Stimulated activated CD8-positive, alpha-beta memory T cell treated with anti-CD3 and anti-CD28 coated beads, Interleukin-4, amount 100 ng/mL, for 24 hours (primary cell): Measurements from ENCODE around the gene SRPRB.

ENCODE experiments used
- DNase-seq: peaks from one replicate; pipeline ENCODE4 v3.0.0-alpha.2; 2020; ENCODE audit warnings: low read depth

The SRPRB gene

DNA sequence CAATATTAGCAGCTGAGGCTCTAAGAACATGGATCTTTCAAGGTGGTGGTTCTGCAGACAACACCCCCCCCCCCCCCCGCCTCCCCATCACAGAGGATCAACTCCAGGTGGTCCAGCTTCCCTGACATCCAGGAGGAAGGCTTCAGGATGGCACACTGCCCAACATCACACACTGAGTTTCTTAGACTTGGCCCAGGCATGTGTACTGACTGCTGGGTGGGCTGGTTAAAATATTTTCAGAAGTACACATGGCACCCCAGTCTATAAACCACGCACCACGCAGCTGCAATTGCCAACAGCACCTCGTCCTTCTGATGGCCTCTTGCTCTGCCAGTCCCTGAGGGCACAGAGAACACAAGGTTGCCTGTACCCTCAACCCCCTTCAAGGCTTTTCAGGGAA is 22.1 kb downstream of the SRPRB start:
- DNase-seq = no peak

DNA sequence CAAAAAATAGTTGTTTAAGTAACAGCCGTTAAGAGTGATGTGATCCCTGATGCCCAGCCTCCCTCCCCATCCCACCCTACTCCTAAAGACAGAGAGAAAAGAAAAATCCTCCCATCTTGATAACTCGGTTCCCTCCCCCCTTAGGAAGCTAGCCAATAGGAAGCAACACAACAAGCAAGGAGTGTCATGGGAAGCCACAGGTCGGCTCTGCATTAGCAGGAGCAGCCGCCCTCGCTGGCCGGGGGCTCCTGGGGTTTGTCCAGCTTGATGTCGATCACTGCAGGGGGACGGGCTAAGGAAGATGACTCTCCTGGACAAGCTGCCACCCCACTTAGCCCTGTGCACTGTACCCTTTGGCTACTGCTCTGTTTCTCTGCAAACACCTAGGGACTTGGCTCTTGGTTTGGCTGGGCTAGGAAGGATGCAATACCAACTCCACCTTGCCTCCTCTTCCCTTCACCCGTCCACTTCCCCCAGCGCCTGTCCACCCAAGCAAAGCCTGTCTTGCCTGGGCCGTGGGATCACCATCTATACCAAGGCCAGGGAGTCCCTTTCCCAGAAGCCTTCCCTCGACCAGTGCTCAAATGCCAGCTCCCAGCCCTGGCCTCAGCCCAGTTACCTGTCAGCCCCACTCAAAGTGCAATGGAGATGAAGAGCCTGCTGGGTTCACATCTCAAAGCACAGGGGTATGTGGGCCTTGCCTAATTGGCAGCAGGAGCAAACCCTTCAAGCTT is 23.1 kb downstream of the SRPRB start:
- DNase-seq = no peak

DNA sequence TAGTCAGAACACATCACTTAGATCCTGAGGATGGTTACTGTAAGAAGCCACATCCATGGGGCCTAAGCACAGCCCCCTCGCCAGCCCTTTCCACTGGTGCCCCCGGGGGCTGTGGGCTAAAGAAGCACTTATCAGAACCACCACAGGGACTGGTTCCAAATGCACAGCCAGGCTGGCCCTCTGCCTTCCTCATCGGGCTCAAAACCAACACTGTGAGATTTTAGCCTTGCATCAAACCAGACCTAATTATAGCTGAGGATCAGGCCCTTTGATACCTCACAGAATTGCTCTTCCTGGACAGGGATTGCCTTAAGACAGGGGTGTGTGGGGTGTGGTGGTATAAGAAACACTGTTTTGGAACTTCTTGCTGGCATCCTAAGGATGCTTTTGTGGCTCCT is 23.7 kb downstream of the SRPRB start:
- no peak for DNase-seq

DNA sequence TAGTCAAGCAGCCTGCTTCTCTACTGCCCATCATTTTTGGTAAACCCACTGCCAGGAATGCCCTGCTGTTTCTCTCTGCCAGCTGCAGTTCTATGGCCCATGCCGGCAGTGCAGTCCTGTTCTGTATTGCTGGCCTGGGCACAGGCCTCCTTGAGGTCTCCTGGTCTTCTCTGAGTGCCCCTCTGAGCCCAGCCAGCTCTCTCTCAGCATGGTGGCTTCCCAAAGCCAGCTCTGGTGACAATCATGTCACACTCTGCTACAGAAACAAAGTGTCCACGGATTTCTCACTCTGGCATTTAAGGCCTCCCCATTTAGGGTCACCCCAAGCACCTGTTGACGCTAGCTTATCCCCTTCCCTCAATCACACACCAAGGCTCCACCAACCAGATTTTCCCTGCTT is 24.5 kb downstream of the SRPRB start:
- DNase-seq = no peak

DNA sequence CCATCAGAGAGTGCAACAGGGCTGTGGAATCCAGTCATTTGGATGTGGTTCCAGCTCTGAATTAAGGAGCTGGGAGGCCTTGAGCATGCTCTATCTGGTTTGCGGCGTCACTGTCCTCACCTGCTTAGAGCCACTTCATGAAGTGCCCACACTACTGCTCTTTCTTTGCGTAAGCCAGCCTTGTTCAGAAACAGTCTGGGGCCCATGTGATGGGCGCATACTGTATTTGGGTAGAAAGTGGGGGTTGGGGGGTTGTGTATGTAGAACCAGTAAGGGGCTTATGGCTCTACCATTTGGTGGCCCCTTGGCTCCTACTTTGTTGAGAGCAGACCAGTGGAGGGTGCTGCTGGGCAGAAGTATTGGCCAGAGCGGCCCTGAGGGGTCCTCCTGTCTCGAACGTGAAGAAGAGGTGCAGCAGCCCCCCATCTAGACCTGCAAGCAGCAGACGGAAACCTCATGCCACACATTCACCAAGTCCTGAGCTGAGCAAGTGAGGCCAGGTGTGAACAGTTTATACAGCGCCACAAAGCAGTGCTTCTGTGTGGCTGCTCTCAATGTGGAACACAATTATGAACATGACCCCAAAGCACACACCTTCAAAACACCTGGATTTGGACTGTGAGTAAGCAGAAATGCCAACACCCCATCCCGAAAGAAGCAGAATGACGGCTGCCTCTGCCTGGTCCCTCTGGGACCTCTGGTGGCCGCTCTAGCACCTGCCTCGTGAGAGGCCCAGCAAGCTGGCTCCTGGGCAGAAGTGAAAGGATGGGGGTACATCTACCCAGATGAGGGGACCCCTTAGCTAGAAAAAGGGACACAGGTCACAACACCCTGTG is 26.6 kb downstream of the SRPRB start:
- DNase-seq = no peak

DNA sequence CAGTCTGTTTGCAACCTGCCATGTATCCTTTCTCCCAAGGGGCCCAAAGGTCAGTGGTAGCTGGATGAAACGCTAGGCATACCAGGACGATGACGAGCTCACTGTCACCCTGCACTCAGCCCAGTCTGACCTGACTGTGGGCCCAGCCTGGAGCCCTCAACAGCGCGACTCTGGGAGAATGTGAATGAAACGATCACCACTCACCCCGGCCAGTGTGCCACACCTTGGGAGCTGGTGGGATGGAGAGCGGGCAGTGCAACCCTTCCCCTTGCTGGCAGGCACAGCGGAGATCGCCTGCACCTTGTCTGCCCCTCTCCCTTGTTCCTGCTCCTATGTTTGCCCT is 27.2 kb downstream of the SRPRB start:
- DNase-seq = no peak

DNA sequence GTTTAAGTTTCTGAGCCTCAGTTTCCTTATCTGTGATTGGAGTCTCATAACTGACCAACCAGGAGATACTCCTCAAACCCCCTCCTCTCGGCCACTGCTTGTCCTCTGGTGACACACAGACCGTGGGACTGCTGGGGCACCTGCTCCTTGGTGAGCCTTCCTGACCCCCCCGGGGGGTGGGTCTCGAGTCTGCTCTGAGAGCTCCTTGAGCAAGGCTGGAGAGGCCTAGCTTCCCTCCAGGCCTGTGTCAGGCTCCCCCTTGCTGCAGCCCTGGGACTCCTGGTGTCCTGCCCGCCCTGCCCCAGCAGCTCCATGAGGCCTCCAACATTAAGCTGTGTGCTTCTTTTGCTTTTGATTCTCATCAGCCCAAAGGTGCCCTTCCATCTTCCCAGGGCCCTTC is 27.7 kb downstream of the SRPRB start:
- no peak for DNase-seq

DNA sequence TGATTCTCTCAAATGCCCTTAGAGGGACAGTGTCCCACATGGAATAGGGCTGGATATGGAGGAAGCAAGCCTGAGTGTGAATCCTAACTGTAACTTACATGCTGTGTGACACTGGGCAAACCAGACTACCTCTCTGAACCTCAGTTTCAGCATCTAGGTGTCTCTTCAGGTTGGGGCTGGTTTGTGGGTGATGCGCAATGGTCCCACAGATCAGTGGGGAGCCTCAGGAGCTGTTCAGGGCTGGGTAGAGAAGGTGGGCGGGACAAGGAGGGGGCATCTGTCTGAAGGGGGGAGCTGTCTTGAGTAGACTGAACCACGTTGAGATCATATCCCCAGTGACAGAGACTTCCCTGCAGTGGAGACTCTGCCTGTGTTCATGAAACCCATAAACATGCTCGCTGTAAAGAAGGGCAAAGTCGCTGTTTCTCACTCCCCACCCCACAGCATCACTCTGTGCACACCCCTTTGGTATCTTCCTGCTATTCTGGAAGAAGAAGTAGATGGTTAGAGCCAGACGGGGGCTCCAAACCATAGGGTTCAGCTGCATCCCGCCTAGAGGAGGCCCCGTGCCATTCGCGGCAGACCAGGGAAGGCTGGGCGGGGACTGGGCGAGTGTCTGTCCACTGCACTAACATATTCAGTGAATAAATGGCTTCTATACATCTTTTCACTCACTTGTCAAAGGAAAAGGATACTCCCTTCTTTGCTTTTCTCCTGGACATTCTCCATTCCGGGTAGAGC is 28.4 kb downstream of the SRPRB start:
- DNase-seq = no peak

DNA sequence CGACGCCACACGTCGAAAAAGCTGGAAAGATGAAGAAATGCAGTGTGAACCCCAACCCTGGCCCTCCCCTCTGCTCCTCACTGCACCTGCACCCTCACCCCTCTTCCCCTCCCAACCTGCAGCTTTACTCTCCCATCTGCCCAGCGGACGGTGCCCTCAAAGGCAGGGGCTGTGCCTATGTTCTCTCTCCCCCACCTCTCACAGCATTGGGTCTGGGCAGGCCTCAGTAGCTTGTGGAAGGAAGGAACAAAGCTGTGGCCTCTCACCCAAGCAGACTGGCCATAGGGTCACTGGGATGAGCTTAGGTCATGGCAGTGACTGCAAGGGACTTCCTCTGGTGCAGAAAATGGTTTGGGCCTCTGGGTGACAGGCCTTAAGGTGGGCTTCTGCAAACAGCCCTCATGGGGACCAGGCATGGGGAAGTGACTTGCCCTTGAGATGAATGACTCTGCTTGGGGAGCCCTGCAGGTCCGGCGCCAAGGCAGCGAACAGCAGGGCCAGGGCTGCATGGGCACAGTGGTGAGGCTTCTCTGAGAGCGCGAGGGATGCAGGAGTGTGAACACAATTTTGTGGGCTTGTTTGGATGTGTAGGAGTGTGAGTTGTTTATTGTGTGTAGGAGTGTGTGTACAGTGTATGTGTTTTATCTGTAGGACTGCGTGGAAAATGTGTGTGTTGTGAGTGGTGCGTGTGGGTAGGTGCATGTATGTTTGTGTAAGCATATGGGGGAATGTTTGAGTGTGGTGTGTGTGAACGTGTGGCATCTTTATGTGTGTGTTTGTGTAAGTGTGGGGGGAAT is 29.2 kb downstream of the SRPRB start:
- no peak for DNase-seq

DNA sequence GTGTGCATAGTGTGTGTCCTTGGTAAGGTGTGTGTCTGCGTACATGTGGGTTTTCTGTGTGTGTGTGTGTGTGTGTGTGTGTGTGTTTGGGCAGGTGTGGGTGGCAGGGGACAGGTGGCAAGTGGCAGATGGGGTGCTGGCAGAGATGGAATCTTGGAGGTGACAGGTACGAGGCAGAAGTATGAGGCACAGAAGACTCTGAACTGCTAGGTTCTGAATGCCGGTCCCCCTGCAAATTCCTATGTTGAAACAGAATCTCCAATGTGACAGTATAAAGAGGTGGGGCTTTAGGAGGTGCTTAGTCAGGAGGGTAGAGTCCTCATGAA is 29.8 kb downstream of the SRPRB start:
- no peak for DNase-seq

DNA sequence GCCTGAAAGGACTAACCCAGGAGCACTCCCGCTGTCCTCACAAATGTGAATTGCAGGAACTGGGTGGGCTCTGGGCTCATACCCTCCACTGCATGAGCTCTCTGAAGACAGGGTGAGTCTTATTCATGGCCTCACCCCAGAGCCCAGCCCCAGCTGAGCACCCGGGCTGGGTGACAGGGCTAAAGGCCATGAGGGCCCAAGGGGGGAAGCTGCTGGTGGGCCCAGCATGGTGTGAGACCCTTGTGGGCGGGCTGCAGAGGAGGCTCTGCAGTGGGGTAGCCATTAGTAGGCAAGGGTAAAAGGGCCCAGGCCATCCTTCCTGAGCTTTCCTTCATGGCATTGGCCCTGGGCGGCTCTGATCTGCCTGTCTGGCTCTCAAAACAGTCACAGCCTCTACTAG is 30.3 kb downstream of the SRPRB start:
- no peak for DNase-seq

DNA sequence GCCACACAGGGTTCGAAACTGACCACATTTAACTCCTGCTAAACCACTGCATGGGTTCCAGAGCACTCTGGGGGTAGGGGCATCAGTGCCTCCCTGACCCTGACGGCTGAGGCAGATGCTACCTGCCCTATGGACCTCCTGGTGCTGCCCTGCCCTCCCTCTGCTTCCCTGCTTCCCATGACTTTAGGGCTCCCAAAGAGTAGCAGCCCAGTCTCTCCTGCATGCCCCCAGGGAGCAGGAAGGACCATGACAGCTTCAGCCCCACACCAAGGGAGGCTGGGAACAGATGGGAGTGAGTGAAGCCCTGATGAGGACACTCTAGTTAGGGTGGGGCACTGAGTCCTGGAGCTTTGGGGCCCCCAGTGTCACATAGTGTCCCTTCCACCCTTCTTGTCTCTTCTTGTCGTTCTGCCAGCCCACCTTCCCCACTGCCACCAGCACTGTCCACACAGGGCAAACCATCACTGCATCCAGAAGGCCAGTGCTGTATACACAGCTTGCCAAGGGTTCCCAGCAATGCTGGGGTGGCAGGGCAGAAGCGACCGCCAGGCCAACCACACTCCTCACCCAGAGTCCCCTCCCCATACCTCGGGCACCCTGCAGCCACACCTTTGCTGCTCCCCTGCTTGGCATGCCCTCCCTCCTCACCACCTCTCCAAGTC is 31.0 kb downstream of the SRPRB start:
- no peak for DNase-seq

DNA sequence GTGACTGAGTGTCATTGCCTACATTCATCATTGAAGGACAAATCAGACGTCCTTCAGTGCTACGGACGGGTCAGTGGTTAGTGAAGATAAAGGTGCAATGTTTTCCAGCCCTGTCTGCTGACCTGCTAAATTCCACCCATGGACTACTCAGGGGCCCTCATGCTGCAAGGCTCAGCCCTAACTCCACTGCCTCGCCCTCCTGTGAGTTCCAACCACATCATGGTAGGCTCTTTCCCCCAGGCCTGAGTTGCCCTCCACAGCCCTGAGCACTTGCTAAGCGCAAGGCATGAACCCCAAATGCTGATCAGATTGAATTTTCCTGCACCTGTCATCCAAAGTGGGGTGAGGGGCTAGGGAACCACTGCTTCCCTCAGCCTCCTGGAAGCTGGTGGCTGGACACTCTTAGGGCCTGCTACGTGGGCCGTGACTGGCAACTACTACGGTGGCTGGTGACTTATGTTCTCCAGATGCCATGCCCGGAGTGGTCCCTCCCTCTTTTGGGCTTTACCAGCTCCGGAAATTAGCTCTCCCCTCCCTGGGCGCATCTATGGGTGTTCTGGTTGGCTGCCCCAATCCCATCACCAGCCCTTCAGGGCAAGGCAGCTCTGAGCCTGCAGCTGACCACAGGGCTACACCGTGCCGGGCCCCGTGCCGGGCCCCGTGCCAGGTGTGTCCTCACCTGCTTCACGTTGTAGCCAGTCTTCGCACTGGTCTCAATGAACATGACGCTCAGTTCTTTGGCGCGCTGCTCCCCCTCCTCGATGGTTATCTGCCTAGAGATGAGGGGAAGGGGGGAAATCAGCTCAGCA is 32.1 kb downstream of the SRPRB start:
- DNase-seq = no peak

DNA sequence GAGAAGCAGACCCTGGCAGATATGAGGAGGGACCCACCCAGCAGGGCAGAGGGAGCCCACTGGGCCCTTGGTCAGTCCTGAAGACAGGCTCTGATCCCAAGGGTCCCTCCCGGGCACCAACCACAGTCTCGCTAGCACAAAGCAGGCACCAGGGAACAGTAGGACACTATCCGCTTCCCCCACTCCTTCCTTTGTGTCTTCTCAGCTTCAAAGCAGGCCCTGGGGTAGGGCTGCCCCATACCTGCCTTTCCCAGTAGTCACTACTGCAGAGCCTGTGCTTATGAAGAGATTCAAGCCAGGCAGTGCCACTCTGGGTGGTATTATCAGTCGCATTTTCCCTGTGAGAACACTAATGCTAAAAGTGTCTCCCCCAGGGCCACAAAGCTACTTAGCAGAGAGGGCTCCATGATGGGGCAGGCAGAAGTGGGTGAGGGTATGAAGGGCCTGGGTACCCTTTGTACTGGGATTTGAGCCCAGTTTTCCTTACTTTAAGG is 32.7 kb downstream of the SRPRB start:
- DNase-seq = no peak

DNA sequence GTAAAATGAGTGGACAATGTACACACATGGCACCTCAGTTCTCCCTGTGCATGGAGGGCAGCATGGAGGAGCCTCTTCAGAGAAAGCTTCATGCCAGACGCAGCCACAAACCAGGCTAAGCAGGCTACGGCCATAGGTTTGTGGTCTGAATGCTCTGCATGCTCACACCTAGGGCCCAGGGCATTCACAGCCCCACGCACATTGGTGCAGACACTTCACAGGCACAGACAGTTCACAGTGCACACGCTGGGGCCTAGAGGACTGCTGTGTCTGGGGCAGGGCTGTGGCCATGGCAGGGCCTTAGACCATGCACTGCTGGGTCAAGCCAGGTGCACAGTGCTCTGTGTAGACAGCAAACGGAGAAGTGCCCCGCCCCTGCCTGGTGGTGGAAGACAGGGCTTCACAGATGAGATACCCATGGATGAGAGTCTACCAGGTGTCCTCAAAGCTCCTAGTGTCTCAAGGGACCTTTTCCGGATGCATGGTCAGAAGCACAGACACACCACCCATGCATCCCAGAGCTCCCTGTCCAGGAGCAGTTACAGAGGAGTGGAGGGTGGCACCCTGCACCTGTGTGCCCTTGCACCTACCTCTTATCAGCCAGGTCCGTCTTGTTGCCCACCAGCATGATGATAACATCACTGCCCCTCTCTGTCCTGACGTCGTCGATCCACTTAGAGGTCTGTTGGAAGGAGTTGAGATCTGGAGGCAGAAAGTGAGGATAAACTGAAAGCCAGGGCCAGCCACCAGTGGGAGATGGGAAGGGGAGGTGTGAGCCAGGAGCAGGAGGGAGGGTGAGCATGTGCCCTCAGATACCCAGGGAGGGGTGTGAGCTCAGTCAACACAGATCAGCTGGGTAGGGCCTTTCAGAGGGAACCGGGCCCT is 33.5 kb downstream of the SRPRB start:
- no peak for DNase-seq

DNA sequence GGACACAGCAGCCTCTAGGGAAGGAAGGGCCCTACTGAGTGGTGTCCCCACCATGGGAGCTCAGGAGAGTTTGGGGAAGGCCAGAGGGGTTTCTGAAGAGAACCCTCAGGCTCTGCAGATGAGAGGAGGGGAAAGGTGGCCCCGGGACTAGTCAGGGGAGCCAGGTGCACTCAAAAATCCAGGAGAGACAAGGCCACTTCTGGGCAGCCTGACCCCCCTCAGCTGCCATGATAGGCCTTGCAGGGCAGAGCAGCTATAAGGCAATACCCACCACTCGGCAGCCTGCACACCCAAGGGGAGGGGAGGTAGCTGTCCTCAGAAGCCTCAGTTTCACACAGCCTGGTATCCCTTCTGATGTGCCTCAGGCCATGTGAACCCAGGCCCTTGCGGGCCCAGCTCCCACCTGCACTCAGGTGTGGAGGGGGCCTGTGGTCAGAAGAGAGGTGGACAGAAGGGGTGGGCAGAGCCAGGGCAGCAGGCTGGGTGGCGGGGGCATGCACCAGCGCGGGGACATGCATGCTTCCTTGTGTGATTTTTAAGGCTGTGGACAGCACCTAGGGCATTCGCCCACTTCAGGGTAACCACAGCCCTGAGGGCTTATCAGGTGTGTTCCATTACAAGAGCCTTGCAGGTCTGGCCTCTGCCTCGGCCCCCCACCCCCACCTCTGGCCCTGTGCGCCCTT is 34.6 kb downstream of the SRPRB start:
- no peak for DNase-seq

DNA sequence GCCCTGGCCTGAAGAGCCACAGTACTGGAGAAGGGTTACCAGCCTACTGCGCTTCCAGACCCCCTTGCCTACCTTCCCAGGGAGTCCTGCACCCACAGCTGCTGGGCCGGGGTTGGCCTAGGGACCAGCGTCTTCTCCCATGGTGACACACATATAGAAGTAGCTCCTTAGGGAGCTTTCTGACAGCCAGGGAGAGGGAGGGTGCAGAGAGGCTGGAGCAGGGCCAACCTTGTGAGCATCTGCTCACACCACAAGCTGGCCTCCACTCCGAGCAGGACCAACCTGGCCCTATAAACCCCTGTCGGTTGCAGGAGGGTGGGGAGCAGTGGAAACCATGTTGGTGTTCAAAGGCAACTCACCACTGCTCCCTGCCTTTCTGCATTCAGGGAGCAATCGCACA is 35.2 kb downstream of the SRPRB start:
- no peak for DNase-seq

DNA sequence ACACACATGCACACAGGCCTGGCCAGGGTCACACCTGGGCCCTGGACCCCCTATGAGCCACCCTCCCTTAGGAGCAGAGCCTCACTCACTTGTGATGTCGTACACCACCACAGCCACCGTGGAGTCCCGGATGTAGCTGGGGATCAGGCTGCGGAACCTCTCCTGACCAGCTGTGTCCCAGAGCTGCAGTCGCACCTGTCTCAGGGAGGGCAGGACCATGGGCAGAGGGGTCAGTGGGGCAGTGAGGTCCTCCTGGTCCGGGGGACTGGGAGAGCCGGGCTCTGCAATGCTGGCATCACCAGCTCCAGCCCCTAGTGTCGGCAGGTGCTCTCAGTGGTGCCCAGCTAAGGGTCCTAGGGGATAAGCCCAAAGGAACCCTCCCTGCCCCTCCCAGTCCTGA is 35.6 kb downstream of the SRPRB start:
- DNase-seq = no peak

DNA sequence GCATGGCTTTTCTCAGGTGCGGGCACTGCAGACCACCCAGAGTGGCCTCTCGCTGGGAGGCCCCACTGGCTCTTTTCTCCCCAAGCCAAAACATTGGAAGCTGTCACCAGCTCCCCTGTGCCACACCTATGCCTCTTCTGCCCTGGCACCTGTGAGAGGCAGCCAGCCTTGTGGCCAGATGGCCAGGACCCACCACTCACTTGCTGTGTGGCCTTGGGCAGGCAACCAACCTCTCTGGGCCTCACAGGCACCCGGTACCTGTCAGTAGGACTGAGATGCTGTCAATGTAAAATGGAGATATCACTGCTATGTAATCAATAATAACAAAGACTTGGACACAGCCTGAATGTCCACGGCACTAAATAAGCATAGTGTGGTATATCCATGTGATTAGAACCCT is 36.5 kb downstream of the SRPRB start:
- DNase-seq = no peak
